HFFc6 (cell line): Measurements from ENCODE around the gene FCN1. TPM values are rescaled to one million over a fixed set of nuclear protein-coding genes. Genes with fewer than 3 reads are reported as not detected.

Experiments
- DNase-seq: peaks from one replicate; pipeline ENCODE4 v3.0.0-alpha.2; 2018
- H3K27ac Mint-ChIP-seq: 2 replicates; pipeline ENCODE4 v1.8.0; 2020; ENCODE audit warnings: mild to moderate bottlenecking, mixed read lengths
- H3K27me3 Mint-ChIP-seq: 2 replicates; pipeline ENCODE4 v1.8.0; 2021; ENCODE audit warnings: mild to moderate bottlenecking, moderate library complexity, mixed read lengths; ENCODE audit not compliant: insufficient read depth
- H3K36me3 Mint-ChIP-seq: 2 replicates; pipeline ENCODE4 v1.8.0; 2021; ENCODE audit warnings: low read depth, mixed read lengths
- H3K4me1 Mint-ChIP-seq: 2 replicates; pipeline ENCODE4 v1.8.0; 2020; ENCODE audit warnings: low read depth, mixed read lengths
- H3K4me3 Mint-ChIP-seq: 2 replicates; pipeline ENCODE4 v1.8.0; 2020; ENCODE audit warnings: mild to moderate bottlenecking, moderate library complexity, mixed read lengths
- H3K9me3 Mint-ChIP-seq: 2 replicates; pipeline ENCODE4 v1.8.0; 2020; ENCODE audit warnings: mild to moderate bottlenecking, mixed read lengths
- CTCF ChIP-seq: fragments of 200-600 bp; sonication (generic); IDR thresholded peaks from 2 replicates; pipeline ENCODE4 v1.5.0; 2021; ENCODE audit warnings: antibody characterized with exemption, mild to moderate bottlenecking
- long read RNA-seq: library from polyadenylated mRNA; unstranded; transcript quantifications from one replicate; pipeline ENCODE4 v2.0.0, GENCODE V29; 2019
- total RNA-seq, 6 experiments: library from RNA; stranded (reverse); fragmentation: NEBNext Ultra II Directional; extraction: Animal tissue kit (Norgen Biotek cat#: 25700); gene quantifications; 2 replicates in 1 of 6; 3 replicates in 5 of 6; pipeline ENCODE4 v1.2.3, GENCODE V29; 2021

Gene FCN1
- not detected for total RNA-seq
- long read RNA-seq, result 0 reads

DNA sequence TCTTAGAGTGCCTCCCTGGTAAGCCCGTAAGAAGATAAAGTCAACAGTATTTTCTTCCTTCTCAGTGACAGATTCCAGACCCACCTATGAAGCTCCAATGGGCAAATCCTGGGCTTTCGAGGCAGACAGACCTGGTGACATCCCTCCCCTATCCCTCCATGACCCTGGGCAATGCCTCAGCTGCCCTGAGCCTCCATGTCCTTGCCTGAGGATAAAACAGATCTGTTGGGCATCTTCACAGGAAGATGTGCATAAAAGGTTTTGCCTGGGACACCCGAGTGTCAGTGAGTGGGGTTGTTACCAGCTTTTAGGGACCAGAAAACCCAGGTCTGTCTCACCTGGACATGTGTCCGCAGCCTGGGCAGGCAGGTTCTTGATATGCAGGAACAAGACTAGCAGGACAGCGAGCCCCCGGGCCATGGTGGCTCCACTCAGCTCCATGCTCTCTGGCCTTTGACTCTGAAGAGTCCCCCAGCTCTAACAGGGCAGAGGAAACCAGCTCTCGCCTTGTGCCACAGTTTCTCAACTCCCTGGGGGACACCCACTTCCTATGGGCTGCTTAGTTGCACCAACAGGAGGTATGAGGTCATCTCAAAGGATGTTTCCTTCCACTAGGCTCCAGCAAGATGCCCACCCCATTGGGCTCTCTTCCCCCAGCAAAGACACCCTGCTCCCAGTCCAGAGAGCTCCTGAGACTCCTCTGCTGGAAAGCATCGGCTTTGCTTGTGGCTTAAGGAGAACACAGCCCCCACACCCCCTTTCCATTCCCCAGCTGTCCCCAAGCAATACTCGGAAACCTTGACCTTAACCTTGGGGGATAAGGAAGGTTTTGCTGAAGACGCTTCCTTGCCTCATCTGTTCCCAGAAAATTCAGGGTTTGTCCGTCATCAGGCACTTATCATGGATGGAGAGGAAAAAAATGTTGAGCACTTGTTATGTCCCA lies at the start of gene FCN1:
Gene FCN1 (minus strand): TSS at position 482 of the 943 bp plus-strand sequence. CDS start 41 bp downstream, at position 441.
- no peak for TF ChIP-seq CTCF
- Mint-ChIP-seq H3K27ac (no peak within 1 kb of the TSS), H3K36me3 (peaks cover 8% of the 10 kb centered on the region; the same call in 1 of the 2 replicates), H3K4me3 (no peak within 1 kb of the TSS), H3K9me3 (peaks cover 13% of the 10 kb centered on the region), H3K4me1 (no peaks in the 10 kb centered on the region), H3K27me3 (peaks cover 36% of the 10 kb centered on the region)
- DNase-seq, result no peak

DNA sequence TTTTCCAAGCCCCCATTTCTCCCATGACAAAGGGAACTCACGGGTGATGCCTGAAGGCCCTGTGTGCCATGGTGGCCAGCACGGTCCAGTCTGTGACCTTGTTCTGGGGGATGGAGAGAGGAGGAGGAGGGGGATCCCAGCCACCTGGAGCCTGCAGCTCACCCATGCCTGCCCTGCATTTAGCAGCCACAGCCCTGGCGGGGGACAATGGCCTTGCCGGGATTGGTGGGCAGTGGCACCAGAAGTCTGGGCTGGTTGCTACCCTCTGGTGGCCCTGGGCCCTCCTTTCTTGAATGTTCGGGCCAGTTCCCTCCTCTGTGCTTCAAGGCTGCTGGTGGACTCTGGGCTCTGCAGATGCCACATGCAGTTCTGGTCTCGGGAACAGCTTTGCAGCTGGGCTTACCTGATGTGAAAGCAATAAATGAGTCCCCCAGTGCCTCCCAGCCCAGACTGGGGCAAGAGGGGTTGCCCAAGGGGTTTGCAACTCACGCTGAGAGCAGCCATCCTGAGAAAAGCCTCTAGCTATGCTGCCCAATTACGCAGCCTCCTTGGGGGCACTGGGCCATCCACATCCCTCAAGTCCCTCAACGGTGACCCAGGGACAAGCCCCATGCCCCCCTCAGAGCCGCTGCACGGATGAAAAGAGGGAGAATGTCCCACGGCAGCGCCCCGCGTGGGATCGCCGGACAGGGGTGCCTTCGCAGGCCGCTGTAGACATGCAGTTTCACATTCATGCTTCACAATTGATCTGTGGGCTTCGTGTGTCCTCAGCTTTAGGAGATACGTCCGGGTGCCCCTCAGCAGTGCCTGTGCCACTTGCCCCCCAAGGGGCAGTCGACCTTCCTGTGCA lies 49.2 kb upstream of the FCN1 start:
- peaks cover 29% of the 10 kb centered on the region for H3K27me3 Mint-ChIP-seq
- no peaks in the 10 kb centered on the region for H3K9me3 Mint-ChIP-seq
- H3K4me3 Mint-ChIP-seq, result no peak overlapping the region
- no peak for TF ChIP-seq CTCF
- H3K36me3 Mint-ChIP-seq, result no peaks in the 10 kb centered on the region
- no peaks in the 10 kb centered on the region for H3K4me1 Mint-ChIP-seq
- DNase-seq, result no peak
- H3K27ac Mint-ChIP-seq, result no peak overlapping the region

DNA sequence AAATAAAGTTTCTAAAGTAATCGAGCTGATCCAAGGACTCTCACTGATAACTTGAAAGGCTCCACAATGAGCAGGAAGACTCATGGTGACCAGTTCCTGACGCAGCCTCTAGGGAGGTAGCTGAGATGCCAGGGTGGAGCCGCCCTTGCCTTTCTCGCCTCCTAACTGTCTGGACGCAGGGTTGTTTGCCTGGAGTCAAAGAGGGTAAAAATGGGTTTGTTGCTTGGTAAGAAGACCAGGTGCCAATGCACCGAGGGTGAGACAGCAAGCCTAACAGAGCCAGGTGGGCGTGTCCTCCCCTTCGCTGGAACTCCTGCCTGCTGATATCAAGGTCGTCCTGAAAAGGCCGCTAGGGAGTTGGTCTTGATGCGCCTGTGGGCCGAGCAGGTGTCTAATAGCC lies 48.6 kb upstream of the FCN1 start:
- Mint-ChIP-seq H3K4me3 (no peak overlapping the region), H3K9me3 (no peaks in the 10 kb centered on the region), H3K36me3 (no peaks in the 10 kb centered on the region), H3K4me1 (no peaks in the 10 kb centered on the region), H3K27ac (no peak overlapping the region), H3K27me3 (peaks cover 30% of the 10 kb centered on the region)
- DNase-seq, result no peak
- TF ChIP-seq CTCF, result no peak

DNA sequence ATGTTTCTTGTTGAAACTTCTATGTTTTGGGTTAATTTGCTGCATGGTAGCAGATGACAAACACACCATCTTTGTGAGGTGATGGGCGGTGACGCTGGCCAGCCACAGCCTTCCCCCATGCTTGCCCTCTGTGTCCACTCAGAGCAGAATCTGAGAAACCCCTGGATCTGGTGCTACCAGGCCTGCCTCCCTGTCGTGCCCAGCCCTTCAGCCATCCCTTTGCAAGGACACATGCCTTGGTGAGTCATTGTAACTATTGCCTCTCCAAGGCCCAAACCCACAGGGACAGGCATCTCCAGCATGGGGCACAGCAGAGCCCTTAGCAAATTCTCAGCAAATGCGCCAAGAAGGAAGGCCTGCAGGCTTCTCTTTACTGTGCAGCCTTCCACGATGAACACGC lies 48.1 kb upstream of the FCN1 start:
- DNase-seq, result no peak
- H3K27ac Mint-ChIP-seq, result no peak overlapping the region
- H3K4me3 Mint-ChIP-seq, result no peak overlapping the region
- no peaks in the 10 kb centered on the region for H3K9me3 Mint-ChIP-seq
- peaks cover 29% of the 10 kb centered on the region for H3K27me3 Mint-ChIP-seq
- TF ChIP-seq CTCF, result no peak
- no peaks in the 10 kb centered on the region for H3K4me1 Mint-ChIP-seq
- no peaks in the 10 kb centered on the region for H3K36me3 Mint-ChIP-seq

- H3K9me3 Mint-ChIP-seq, result no peaks in the 10 kb centered on the region
- H3K36me3 Mint-ChIP-seq, result no peaks in the 10 kb centered on the region
- no peak overlapping the region for H3K27ac Mint-ChIP-seq
- no peak overlapping the region for H3K4me3 Mint-ChIP-seq
- H3K4me1 Mint-ChIP-seq, result no peaks in the 10 kb centered on the region
- no peak for TF ChIP-seq CTCF
- DNase-seq, result no peak
- H3K27me3 Mint-ChIP-seq, result peaks cover 26% of the 10 kb centered on the region
Observed at GRCh38 chr9:134965411-134965810, 47.7 kb upstream of the FCN1 start.
